AG08396 (cell line): ENCODE measurements around the gene CARMIL1.

Experiments used
- DNase-seq: peaks from one replicate; pipeline ENCODE4 v3.0.0; 2012; ENCODE audit warnings: low spot score, mixed read lengths

The CARMIL1 gene

GRCh38 chr6:25278914-25279747 lies at the start of gene CARMIL1:
Gene CARMIL1 (plus strand): TSS chr6:25279374. CDS start chr6:25279796, 422 bp downstream.
- peak; percentile 92 for DNase-seq

GRCh38 chr6:25229671-25230321 lies 49.4 kb upstream of the CARMIL1 start:
- peak; percentile 57 for DNase-seq

GRCh38 chr6:25232479-25232878 lies 46.7 kb upstream of the CARMIL1 start:
- DNase-seq: no peak

GRCh38 chr6:25233226-25233625 lies 45.9 kb upstream of the CARMIL1 start:
- DNase-seq: no peak

DNA sequence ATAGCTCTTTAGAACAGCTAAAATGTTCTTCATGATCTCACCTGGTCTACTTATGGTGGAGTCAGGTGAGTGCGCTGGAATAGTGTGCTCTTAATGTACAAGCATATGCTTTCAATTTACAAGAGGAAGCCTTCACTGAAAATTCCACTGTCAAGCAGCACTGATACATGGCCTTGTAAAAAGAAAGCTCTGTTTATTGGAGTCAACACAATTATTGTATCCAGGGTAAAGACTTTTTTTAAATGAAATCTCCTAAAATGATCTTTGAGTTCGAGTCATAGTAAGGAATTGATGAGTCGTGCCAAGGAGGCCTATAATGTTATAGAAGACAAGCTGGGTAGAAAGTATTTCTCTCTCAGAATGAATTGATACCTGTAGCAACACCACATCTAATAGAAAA lies 41.6 kb upstream of the CARMIL1 start:
- DNase-seq: no peak

DNA sequence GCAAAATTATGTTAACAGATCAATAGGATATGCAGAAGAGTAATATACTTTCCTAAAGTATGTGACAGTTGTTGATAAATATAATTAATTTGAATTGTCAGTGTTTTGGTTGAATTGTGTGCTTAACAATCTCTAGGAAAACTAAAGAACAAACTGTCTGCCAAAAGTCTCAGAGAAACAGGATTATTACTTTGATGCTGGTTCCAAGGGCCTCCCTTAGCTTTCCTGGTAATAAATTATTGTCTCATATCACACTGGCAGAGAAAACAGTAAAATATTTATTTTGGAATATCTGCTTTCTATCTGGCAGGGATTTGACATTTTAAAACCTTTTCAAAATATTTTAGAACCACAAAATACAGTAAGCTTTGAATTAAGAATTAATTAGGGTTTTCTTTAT lies 40.1 kb upstream of the CARMIL1 start:
- no peak for DNase-seq

DNA sequence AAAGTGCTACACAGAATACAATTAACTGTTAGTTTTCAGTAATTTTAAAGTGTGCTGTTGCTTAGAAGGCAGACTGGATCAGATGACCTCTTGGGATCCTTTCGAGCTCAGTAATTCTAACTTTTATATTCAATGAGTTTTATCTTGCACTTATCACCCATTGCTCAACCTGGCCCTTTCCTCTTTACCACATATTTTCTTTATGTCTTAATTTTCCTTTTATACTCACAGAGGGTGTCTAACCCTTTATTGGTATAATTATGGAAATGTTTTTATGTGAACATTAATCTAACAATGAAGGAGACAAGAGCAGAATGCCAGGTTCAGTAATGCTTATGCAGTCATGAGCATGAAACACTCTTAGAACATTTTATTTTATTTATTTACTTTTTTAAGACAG lies 39.7 kb upstream of the CARMIL1 start:
- no peak for DNase-seq

DNA sequence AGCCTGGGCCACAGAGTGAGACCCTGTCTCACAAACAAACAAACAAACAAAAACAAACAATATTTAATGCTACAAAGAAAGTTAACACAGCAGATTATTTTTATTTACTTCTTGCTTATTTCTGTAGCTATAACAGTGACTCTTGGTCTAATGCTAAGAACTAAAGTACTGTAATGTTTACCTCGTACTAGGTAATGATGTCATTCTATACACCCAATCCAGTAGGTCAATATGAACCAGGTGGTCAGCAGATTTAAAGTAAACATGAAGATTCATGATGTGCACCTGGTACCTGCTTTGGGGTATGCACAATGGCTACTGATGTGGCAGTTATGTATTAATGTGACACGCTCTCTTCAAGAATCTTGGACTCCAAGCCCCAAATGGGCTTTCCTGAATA lies 36.6 kb upstream of the CARMIL1 start:
- no peak for DNase-seq

- no peak for DNase-seq
These were observed 34.3 kb upstream of the CARMIL1 start for GRCh38 chr6:25244865-25245264.

GRCh38 chr6:25248123-25248522 lies 31.1 kb upstream of the CARMIL1 start:
- DNase-seq: peak; percentile 37

- DNase-seq: no peak
These were observed 30.0 kb upstream of the CARMIL1 start for GRCh38 chr6:25249133-25249532.

- no peak for DNase-seq
These were observed 28.3 kb upstream of the CARMIL1 start for GRCh38 chr6:25250878-25251277.

DNA sequence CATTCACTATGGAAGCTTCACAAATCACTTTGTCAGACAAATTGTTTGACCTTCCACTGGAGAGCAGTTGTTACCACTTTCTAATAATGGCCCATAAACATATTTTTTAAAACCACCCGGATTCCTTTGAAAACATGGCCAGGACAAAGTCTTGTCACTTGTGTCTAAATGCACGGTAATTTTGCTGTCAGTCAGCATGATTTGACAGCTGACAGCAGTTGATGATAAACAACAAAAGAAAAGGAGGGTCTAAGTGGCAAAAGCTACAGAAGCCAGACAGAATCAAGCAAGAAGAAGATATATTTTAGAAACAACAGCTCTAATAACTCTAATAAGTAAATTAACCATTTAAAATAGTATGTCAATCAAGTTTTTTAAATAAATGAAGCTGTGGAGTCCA lies 27.7 kb upstream of the CARMIL1 start:
- no peak for DNase-seq

DNA sequence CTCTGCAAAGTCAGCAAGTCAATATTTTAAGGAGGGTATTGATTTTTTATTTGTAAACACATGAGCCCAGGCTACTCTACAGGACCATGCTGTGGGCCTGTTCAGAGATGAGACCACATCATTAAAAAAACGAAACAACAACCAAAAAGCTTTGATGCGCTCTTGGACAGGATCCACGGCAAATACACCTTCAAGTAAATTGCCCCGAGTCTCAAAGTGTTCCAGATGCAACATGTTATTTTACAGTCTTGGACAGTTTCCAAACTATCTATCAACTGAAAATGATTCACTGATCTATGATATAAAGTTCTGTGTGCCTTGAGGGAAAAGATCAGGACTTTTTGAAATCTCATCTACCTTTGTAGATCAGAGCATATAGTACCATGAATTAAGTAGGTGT lies 25.8 kb upstream of the CARMIL1 start:
- no peak for DNase-seq

DNA sequence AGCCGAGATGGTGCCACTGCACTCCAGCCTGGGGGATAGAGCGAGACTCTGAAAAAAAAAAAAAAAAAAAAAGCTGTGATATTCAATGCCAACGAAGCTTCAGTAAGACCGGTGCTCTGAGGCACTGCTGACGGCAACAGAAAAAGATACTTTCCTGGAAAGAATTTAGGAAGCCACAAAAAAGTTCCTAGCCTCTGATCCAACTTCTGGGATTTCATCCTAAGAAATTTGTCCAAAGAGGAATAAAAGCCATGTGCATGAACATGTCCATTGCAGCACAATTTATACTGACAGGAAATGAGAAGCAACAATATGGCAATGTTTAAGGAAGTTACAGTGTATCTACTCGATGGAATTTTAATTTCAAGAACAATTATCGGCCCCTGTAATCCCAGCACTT lies 24.5 kb upstream of the CARMIL1 start:
- no peak for DNase-seq

DNA sequence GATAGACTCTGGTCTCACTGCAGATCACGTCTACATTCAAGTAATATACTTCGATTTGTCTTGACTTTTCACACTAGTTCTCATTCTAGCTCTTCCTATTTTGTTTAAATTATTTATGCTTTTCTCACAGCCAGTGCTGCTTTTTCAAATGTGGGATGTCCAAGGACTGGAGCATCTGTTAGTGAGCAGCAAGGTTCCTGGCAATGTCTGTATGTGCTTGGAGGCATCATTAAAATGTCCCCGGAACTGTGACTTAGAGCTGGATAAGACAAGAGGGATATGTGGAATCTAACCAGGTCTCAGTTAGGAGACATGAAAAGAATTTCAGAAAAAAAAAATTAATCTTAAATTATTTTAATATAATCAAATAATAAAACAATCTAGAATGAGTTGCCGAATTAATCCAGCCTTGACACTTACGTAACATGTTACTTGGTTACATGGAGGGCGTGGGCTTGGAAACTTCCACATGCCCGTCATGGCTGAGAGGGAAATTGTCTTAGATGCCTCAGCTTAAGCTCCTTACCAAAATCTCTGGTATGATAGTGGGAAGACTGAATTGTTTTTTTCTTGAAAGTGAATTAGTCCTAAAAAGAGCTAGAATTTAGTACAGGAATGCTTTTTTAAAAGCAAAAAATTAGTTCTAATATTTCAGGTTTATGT lies 21.4 kb upstream of the CARMIL1 start:
- DNase-seq: no peak

GRCh38 chr6:25259756-25260155 lies 19.4 kb upstream of the CARMIL1 start:
- DNase-seq: no peak

DNA sequence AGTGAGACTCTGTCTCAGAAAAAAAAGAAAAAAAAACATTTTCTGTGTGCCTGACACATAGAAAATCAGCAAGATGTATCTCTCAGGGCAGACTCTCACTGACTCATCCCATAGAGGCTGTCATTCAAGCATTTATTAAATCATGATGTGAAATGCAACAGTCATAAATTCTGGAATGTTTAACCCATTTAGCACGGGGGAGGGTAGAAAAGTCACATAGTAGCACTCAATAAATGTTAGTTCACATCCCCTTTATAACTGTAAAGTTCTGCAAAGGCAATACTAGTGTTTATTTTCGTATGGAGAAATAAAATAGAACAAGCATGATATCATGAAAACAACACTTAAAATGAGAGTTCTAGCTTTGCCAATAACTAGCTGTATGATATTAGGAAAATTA lies 15.5 kb upstream of the CARMIL1 start:
- DNase-seq: peak; percentile 18

GRCh38 chr6:25266456-25267100 lies 12.6 kb upstream of the CARMIL1 start:
- no peak for DNase-seq

- DNase-seq: no peak
These were observed 11.5 kb upstream of the CARMIL1 start for GRCh38 chr6:25267662-25268061.

DNA sequence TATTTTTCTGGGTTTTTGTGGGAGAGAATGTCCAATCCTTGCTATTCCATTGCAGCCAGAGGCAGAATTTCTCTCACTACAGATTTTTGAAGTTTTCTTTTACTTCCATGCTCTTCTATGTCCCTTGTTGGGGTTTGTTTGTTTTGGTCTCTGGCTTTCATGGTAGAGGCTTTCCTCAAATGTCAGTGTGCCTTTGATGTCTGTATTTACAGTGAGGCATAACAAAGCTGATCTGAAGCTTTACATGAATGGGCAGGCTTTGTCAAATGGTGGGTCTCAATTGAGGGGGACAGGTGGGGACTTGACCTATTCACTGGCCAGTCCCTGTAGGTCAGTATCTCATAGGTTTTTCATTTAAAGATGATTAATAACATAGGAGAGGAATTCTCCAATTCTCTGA lies 8.6 kb upstream of the CARMIL1 start:
- no peak for DNase-seq

DNA sequence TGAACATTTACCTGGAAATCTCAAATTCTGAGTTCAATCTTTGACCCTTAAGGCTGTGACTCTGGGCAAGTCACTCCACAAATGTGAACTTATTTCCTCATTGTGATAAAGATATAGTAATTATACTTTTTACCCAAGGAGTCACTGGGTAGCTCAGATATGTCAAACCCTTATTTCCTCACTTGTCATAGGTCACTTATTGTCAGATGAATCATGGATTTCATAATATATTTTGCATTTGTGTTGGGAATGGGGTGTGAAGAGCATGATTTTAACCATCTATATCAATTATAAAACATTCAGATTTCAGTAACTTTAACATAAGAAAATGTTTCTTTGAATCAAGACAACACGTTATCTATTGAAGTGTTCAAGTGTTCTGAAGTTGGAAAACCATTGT lies 3.7 kb upstream of the CARMIL1 start:
- DNase-seq: no peak

DNA sequence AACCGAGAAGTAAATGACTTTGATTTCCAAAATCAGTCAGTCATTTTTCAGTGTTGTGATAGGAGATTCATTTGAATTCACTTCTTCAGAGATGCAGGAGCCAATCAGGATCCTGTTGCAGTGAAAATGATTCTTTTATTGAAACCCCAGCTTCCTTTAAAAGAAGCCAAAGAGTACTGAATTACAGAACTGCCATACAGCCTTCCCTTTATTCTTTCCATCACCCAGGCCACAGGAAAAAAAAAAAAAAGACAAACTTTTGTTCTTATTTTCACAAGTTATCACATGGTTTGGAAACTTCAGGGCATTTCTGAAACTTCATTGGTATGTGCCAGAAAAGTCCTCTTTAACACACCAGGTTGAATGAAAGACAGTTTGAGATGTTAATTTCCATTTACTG lies 1.8 kb upstream of the CARMIL1 start:
- DNase-seq: no peak
